SK-N-SH treated with all-trans-retinoic acid at 6 μM for 48 hours (cell line): Measurements from ENCODE around the gene COX17.

Source experiments
- ARNTL ChIP-seq: fragments of 450-650 bp; formaldehyde crosslinking; IDR thresholded peaks from 2 replicates; pipeline ENCODE4 v1.5.0; 2020; ENCODE audit warnings: low read depth, mild to moderate bottlenecking, moderate library complexity, borderline replicate concordance
- BACH2 ChIP-seq: fragments of 250-450 bp; sonication (Bioruptor Pico); IDR thresholded peaks from 2 replicates; pipeline ENCODE4 v1.9.0; 2021; ENCODE audit warnings: mild to moderate bottlenecking, borderline replicate concordance
- CSDC2 ChIP-seq: fragments of 250-450 bp; sonication (Bioruptor Pico); IDR thresholded peaks from 2 replicates; pipeline ENCODE4 v1.5.0; 2020; ENCODE audit warnings: mild to moderate bottlenecking, moderate library complexity
- ISL1 ChIP-seq: fragments of 250-450 bp; sonication (Bioruptor Pico); IDR thresholded peaks from 2 replicates; pipeline ENCODE4 v2.1.2; 2022; ENCODE audit warnings: mild to moderate bottlenecking, moderate library complexity
- OSR1 ChIP-seq: fragments of 250-450 bp; sonication (Bioruptor Pico); IDR thresholded peaks from 2 replicates; pipeline ENCODE4 v1.8.0; 2022; ENCODE audit warnings: moderate library complexity, mild to moderate bottlenecking, inconsistent platforms
- TSHZ2 ChIP-seq: fragments of 250-450 bp; sonication (Bioruptor Pico); IDR thresholded peaks from 2 replicates; pipeline ENCODE4 v1.5.0; 2020; ENCODE audit warnings: mild to moderate bottlenecking, moderate library complexity
- ZFP3 ChIP-seq: fragments of 250-450 bp; sonication (Bioruptor Pico); IDR thresholded peaks from 2 replicates; pipeline ENCODE4 v1.5.0; 2020; ENCODE audit warnings: mild to moderate bottlenecking, moderate library complexity
- ZFP30 ChIP-seq: fragments of 450-650 bp; formaldehyde crosslinking; IDR thresholded peaks from 2 replicates; pipeline ENCODE4 v1.5.0; 2022; ENCODE audit warnings: mild to moderate bottlenecking, moderate library complexity
- ZNF565 ChIP-seq: fragments of 450-650 bp; formaldehyde crosslinking; conservative IDR thresholded peaks from 2 replicates; pipeline ENCODE4 v1.5.0; 2020; ENCODE audit warnings: low read depth, mild to moderate bottlenecking, moderate library complexity
- TF ChIP-seq, protein P1 (sequence below): fragments of 250-450 bp; sonication (Bioruptor Pico); IDR thresholded peaks from 2 replicates; pipeline ENCODE4 v1.5.1; 2020; ENCODE audit warnings: low read depth, mild to moderate bottlenecking, moderate library complexity
- TF ChIP-seq, protein P2 (sequence below): fragments of 250-450 bp; sonication (Bioruptor Pico); IDR thresholded peaks from 2 replicates; pipeline ENCODE4 v1.8.0; 2020; ENCODE audit warnings: mild to moderate bottlenecking, moderate library complexity, borderline replicate concordance

- TF ChIP-seq ARNTL (CRISPR knock-in tag) (no peak), CSDC2 (CRISPR knock-in tag) (no peak), ZNF565 (no peak), ZFP3 (CRISPR knock-in tag) (no peak), BACH2 (no peak), OSR1 (CRISPR knock-in tag) (no peak), TSHZ2 (CRISPR knock-in tag) (0 out of 2 replicates have a peak, but pooled peaks have one; percentile 31), ISL1 (CRISPR knock-in tag) (peak; percentile 14; the same call in 1 of the 2 replicates), ZFP30 (CRISPR knock-in tag) (no peak)
- TF ChIP-seq, protein P1, sequence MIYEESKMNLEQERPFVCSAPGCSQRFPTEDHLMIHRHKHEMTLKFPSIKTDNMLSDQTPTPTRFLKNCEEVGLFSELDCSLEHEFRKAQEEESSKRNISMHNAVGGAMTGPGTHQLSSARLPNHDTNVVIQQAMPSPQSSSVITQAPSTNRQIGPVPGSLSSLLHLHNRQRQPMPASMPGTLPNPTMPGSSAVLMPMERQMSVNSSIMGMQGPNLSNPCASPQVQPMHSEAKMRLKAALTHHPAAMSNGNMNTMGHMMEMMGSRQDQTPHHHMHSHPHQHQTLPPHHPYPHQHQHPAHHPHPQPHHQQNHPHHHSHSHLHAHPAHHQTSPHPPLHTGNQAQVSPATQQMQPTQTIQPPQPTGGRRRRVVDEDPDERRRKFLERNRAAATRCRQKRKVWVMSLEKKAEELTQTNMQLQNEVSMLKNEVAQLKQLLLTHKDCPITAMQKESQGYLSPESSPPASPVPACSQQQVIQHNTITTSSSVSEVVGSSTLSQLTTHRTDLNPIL (CRISPR knock-in tag): no peak
- TF ChIP-seq, protein P2, sequence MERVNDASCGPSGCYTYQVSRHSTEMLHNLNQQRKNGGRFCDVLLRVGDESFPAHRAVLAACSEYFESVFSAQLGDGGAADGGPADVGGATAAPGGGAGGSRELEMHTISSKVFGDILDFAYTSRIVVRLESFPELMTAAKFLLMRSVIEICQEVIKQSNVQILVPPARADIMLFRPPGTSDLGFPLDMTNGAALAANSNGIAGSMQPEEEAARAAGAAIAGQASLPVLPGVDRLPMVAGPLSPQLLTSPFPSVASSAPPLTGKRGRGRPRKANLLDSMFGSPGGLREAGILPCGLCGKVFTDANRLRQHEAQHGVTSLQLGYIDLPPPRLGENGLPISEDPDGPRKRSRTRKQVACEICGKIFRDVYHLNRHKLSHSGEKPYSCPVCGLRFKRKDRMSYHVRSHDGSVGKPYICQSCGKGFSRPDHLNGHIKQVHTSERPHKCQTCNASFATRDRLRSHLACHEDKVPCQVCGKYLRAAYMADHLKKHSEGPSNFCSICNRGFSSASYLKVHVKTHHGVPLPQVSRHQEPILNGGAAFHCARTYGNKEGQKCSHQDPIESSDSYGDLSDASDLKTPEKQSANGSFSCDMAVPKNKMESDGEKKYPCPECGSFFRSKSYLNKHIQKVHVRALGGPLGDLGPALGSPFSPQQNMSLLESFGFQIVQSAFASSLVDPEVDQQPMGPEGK (CRISPR knock-in tag): no peak
Observed at GRCh38 chr3:119649761-119650160, 27.4 kb downstream of the COX17 start.
